Ovary (tissue), 9 donors: ENCODE measurements around the gene ETHE1. TPM values are rescaled to one million over a fixed set of nuclear protein-coding genes. Genes with fewer than 3 reads are reported as not detected.
A peak's percentile ranks its signal among the peaks of the same experiment; 100 is the strongest.

Experiments used
- DNase-seq, 5 donors: peaks; one replicate each; pipeline ENCODE4 v3.0.0-alpha.2; 2019 to 2020
- H3K27ac ChIP-seq, 2 donors: fragments of 200-600 bp; one replicate each; pipeline versions ENCODE4 v1.5.1 to v1.8.0; 2019 to 2022
- H3K27me3 ChIP-seq: fragments of 200-600 bp; one replicate; pipeline ENCODE4 v1.8.0; 2022
- H3K36me3 ChIP-seq: fragments of 200-600 bp; sonication (generic); one replicate; pipeline ENCODE4 v1.5.1; 2019
- H3K4me1 ChIP-seq: one replicate; pipeline ENCODE4 v1.8.1; 2013; ENCODE audit warnings: mild to moderate bottlenecking, moderate library complexity; ENCODE audit not compliant: insufficient read depth
- H3K4me3 ChIP-seq: fragments of 200-600 bp; sonication (generic); one replicate; pipeline ENCODE4 v1.5.1; 2017
- H3K9me3 ChIP-seq, 2 donors: fragments of 200-600 bp in 1 of 2; sonication (generic) in 1 of 2; one replicate each; pipeline versions ENCODE4 v1.5.1 to v1.8.1; 2013 to 2019; ENCODE audit warnings: mild to moderate bottlenecking in 1 of 2, moderate library complexity in 1 of 2
- CTCF ChIP-seq, 3 donors: fragments of 450-650 bp in 2 of 3; fragments of 200-600 bp in 1 of 3; IDR thresholded peaks; one replicate each; pipeline versions ENCODE4 v1.5.1 to v1.8.0; 2016 to 2022; ENCODE audit warnings: antibody characterized with exemption in 3 of 3, mild to moderate bottlenecking in 1 of 3
- EP300 ChIP-seq: sonication (generic); formaldehyde crosslinking; IDR thresholded peaks from one replicate; pipeline ENCODE4 v1.6.1; 2017; ENCODE audit warnings: antibody characterized with exemption
- POLR2A ChIP-seq: fragments of 450-650 bp; IDR thresholded peaks from one replicate; pipeline ENCODE4 v1.6.1; 2017; ENCODE audit warnings: antibody characterized with exemption, mild to moderate bottlenecking, moderate library complexity
- WGBS, 3 donors: extraction: QIAGEN DNeasy Blood & Tissue Kit in 1 of 3; methylation state at CpG; one replicate each; pipeline versions ENCODE4 v1.1.5 to v1.1.7; 2013 to 2017; 5-methylcytosine and 5-hydroxymethylcytosine counted together
- intact Hi-C, 4 donors: fragments of 100-400 bp; cut with DNase I; formaldehyde crosslinking; loops; one replicate each; pipeline versions ENCODE4 v1.11.0 to v1.15.1; 2022 to 2023
- polyA plus RNA-seq, 2 donors: library from polyadenylated mRNA; stranded (reverse); fragments of 200-250 nt in 1 of 2; fragments of 350-450 nt in 1 of 2; fragmentation: Illumina TruSeq in 1 of 2; extraction: RNeasy Lipid Tissue Mini Kit (QIAGEN cat#74804) in 1 of 2; gene quantifications; one replicate each; pipeline ENCODE4 v1.2.3, GENCODE V29; 2013 to 2014
- total RNA-seq, 7 donors: library from RNA; depleted of rRNA in 2 of 7; stranded (reverse); fragments of >200 nt in 2 of 7; fragmentation: NEBNext Ultra II Directional in 3 of 7; extraction: Animal tissue kit (Norgen Biotek cat#: 25700) in 3 of 7; gene quantifications; one replicate each; pipeline versions ENCODE4 v1.1.0 to v1.2.4, GENCODE V29; 2016 to 2023
- donor health status: DM: no; HTN: no; CAD: no; lungs with moderate emphysema.
- donor health status: DM: no; HTN: no; CAD: no.
- donor health status: Bipolar disorder and iron deficiency.
- donor health status: DM: yes; HTN: yes; CAD: no.
- donor health status: DM: no; HTN: no; CAD: no.
- donor health status: DM: yes; HTN: yes; CAD: no.

ETHE1 gene
- total and polyA plus RNA-seq, 9 donors: 16.1 to 28.7 (median 24.0) TPM

- no peaks in the 10 kb centered on the region for H3K9me3 ChIP-seq
- H3K4me3 ChIP-seq: no peak overlapping the region
- H3K27ac ChIP-seq: no peak overlapping the region
- H3K4me1 ChIP-seq: peaks cover 2% of the 10 kb centered on the region
- 52 to 56% (median 54%) methylated on average over 43 of the region's 43 CpGs for WGBS, 3 donors
- TF ChIP-seq POLR2A (no peak), EP300 (no peak), CTCF (IDR thresholded peaks at IDR 0.05) (no peak)
- DNase-seq: peak in 3 of 5 donors; percentile 40 to 44 (median 40)
- intact Hi-C loops: loop anchor here in 1 of 4 donors (5.0 kb wide), 1 partner anchor 40 kb away; no protein-coding TSS in a partner anchor
- no peaks in the 10 kb centered on the region for H3K36me3 ChIP-seq
- H3K27me3 ChIP-seq: no peaks in the 10 kb centered on the region
Measured at GRCh38 chr19:43501661-43502418, 25.2 kb downstream of the ETHE1 start.

- H3K36me3 ChIP-seq: no peaks in the 10 kb centered on the region
- H3K27me3 ChIP-seq: no peaks in the 10 kb centered on the region
- no peak for DNase-seq
- no peaks in the 10 kb centered on the region for H3K4me1 ChIP-seq
- WGBS, 3 donors: 82 to 83% (median 83%) methylated on average over 3 of the region's 3 CpGs
- no peak overlapping the region for H3K27ac ChIP-seq
- TF ChIP-seq POLR2A (no peak), EP300 (no peak), CTCF (IDR thresholded peaks at IDR 0.05) (no peak)
- no peaks in the 10 kb centered on the region for H3K9me3 ChIP-seq
- H3K4me3 ChIP-seq: no peak overlapping the region
- intact Hi-C loops: no loop called here
Measured at GRCh38 chr19:43499042-43499441, 28.0 kb downstream of the ETHE1 start.

- Histone ChIP-seq H3K4me3 (no peak overlapping the region), H3K36me3 (no peaks in the 10 kb centered on the region), H3K27me3 (no peaks in the 10 kb centered on the region), H3K27ac (no peak overlapping the region), H3K9me3 (no peaks in the 10 kb centered on the region), H3K4me1 (no peaks in the 10 kb centered on the region)
- TF ChIP-seq EP300 (no peak), CTCF (IDR thresholded peaks at IDR 0.05) (no peak), POLR2A (no peak)
- 62 to 66% (median 65%) methylated on average over 5 of the region's 5 CpGs for WGBS, 3 donors
- intact Hi-C loops: no loop called here
- no peak for DNase-seq
Measured at GRCh38 chr19:43498233-43498842, 28.7 kb downstream of the ETHE1 start.

- intact Hi-C loops: no loop called here
- Histone ChIP-seq H3K27ac (no peak overlapping the region), H3K4me3 (no peak overlapping the region), H3K36me3 (no peaks in the 10 kb centered on the region), H3K9me3 (no peaks in the 10 kb centered on the region), H3K27me3 (no peaks in the 10 kb centered on the region), H3K4me1 (no peaks in the 10 kb centered on the region)
- no peak for DNase-seq
- WGBS, 3 donors: 92 to 94% (median 92%) methylated on average over 7 of the region's 7 CpGs
- no peak for TF ChIP-seq CTCF (IDR thresholded peaks at IDR 0.05)
- no peak for TF ChIP-seq EP300
- no peak for TF ChIP-seq POLR2A
Measured at GRCh38 chr19:43496960-43497359, 30.0 kb downstream of the ETHE1 start.
